ENCODE data around the gene POLD3. TPM values are rescaled to one million over a fixed set of nuclear protein-coding genes. Genes with fewer than 3 reads are reported as not detected.

The POLD3 gene
- total and polyA plus RNA-seq, 11 donors: 2.8 to 14.7 (median 6.5) TPM

- intact Hi-C loops (cut with DNase I): loop anchor here in 5 of 10 donors (5.0 kb wide), 2 partner anchors 83 to 88 kb away; no protein-coding TSS in a partner anchor
- Histone ChIP-seq H3K4me1 (peaks cover 0 to 11% (median 0%) of the 10 kb centered on the region in 12 donors), H3K36me3 (peaks cover 0 to 61% (median 45%) of the 10 kb centered on the region in 9 donors), H3K27me3 (no peaks in the 10 kb centered on the region), H3K4me3 (no peak overlapping the region), H3K9me3 (no peaks in the 10 kb centered on the region), H3K27ac (no peak overlapping the region)
- ATAC-seq (peak in 1 of 4 donors; percentile 37), DNase-seq (no peak)
- WGBS, 4 donors: 69 to 80% (median 78%) methylated on average over 5 of the region's 5 CpGs
- TF ChIP-seq CTCF (IDR thresholded peaks at IDR 0.05): no peak
- no peak for TF ChIP-seq POLR2A (IDR thresholded peaks at IDR 0.05)
Observed at GRCh38 chr11:74639533-74639932, 47.2 kb downstream of the POLD3 start.

GRCh38 chr11:74641289-74641688 lies 48.9 kb downstream of the POLD3 start:
- peak overlapping the region in 1 of 12 donors; percentile 84 for H3K27ac ChIP-seq
- TF ChIP-seq POLR2A (IDR thresholded peaks at IDR 0.05) (no peak), CTCF (IDR thresholded peaks at IDR 0.05) (no peak)
- ATAC-seq: no peak
- no peak for DNase-seq
- intact Hi-C loops (cut with DNase I): loop anchor here in 1 of 10 donors (5.0 kb wide), 1 partner anchor 86 kb away; no protein-coding TSS in a partner anchor
- no peaks in the 10 kb centered on the region for H3K27me3 ChIP-seq
- H3K36me3 ChIP-seq: peaks cover 0 to 52% (median 30%) of the 10 kb centered on the region in 9 donors
- peaks cover 0 to 9% (median 0%) of the 10 kb centered on the region in 12 donors for H3K4me1 ChIP-seq
- no peaks in the 10 kb centered on the region for H3K9me3 ChIP-seq
- 79 to 88% (median 85%) methylated on average over 8 of the region's 8 CpGs for WGBS, 4 donors
- no peak overlapping the region for H3K4me3 ChIP-seq

GRCh38 chr11:74641905-74642304 lies 49.5 kb downstream of the POLD3 start:
- no peaks in the 10 kb centered on the region for H3K27me3 ChIP-seq
- H3K36me3 ChIP-seq: peaks cover 0 to 46% (median 24%) of the 10 kb centered on the region in 9 donors
- no peak for DNase-seq
- H3K27ac ChIP-seq: peak overlapping the region in 1 of 12 donors; percentile 84
- H3K9me3 ChIP-seq: no peaks in the 10 kb centered on the region
- intact Hi-C loops (cut with DNase I): loop anchor here in 1 of 10 donors (5.0 kb wide), 1 partner anchor 85 kb away; no protein-coding TSS in a partner anchor
- ATAC-seq: no peak
- TF ChIP-seq CTCF (IDR thresholded peaks at IDR 0.05) (no peak), POLR2A (IDR thresholded peaks at IDR 0.05) (no peak)
- 94 to 96% (median 95%) methylated on average over 4 of the region's 4 CpGs for WGBS, 4 donors
- H3K4me3 ChIP-seq: no peak overlapping the region
- H3K4me1 ChIP-seq: peaks cover 0 to 6% (median 0%) of the 10 kb centered on the region in 12 donors

GRCh38 chr11:74642912-74643311 lies 50.5 kb downstream of the POLD3 start:
- Histone ChIP-seq H3K4me3 (no peak overlapping the region), H3K4me1 (peaks cover 0 to 6% (median 0%) of the 10 kb centered on the region in 12 donors), H3K27me3 (no peaks in the 10 kb centered on the region), H3K27ac (peak overlapping the region in 1 of 12 donors; percentile 84), H3K36me3 (peaks cover 0 to 47% (median 25%) of the 10 kb centered on the region in 9 donors), H3K9me3 (no peaks in the 10 kb centered on the region)
- no peak for TF ChIP-seq CTCF (IDR thresholded peaks at IDR 0.05)
- TF ChIP-seq POLR2A (IDR thresholded peaks at IDR 0.05): no peak
- DNase-seq (no peak), ATAC-seq (no peak)
- 91 to 96% (median 95%) methylated on average over 5 of the region's 5 CpGs for WGBS, 4 donors
- intact Hi-C loops (cut with DNase I): loop anchor here in 1 of 10 donors (5.0 kb wide), 1 partner anchor 84 kb away; no protein-coding TSS in a partner anchor

All from heart left ventricle (tissue), 16 donors.